ENCODE results near the gene KIF19.

- TF ChIP-seq POLR2A (IDR thresholded peaks at IDR 0.05) = no peak
- TF ChIP-seq CTCF (IDR thresholded peaks at IDR 0.05) = no peak
- no peak for TF ChIP-seq POLR2AphosphoS5 (IDR thresholded peaks at IDR 0.05)
These were observed 25.7 kb downstream of the KIF19 start for GRCh38 chr17:74351552-74352210.

Measured in stomach (tissue), 4 donors.